ENCODE data around the gene TRMT44.

Gene TRMT44

GRCh38 chr4:8522160-8523120 lies 81.9 kb downstream of the TRMT44 start:
- CTCF ChIA-PET: interaction anchor here (1.9 kb wide), 1 partner anchor 54 kb away, joined by 5 read pairs; no protein-coding TSS in a partner anchor

GRCh38 chr4:8523175-8523574 lies 82.6 kb downstream of the TRMT44 start:
- no peak for DNase-seq (ENCODE audit: extremely low spot score)
- no peak for TF ChIP-seq CTCF (IDR thresholded peaks at IDR 0.05; ENCODE audit: control extremely low read depth, extremely low read depth, low read depth, missing control alignments)
- POLR2A ChIA-PET: no interaction called here
- CTCF ChIA-PET: interaction anchor here (1.9 kb wide), 1 partner anchor 55 kb away, joined by 5 read pairs; no protein-coding TSS in a partner anchor

More at GRCh38 chr4:8522160-8523120, 81.9 kb downstream of the TRMT44 start:
- no peak for TF ChIP-seq CTCF (IDR thresholded peaks at IDR 0.05; ENCODE audit: control extremely low read depth, extremely low read depth, low read depth, missing control alignments)
- POLR2A ChIA-PET: no interaction called here
- DNase-seq (ENCODE audit: extremely low spot score): no peak

GRCh38 chr4:8523766-8524165 lies 83.2 kb downstream of the TRMT44 start:
- ChIA-PET CTCF (interaction anchor here (1.6 to 1.9 kb wide), 2 partner anchors 23 to 56 kb away, joined by 4 to 5 read pairs; no protein-coding TSS in a partner anchor), POLR2A (no interaction called here)
- DNase-seq (ENCODE audit: extremely low spot score): no peak
- TF ChIP-seq CTCF (IDR thresholded peaks at IDR 0.05; ENCODE audit: control extremely low read depth, extremely low read depth, low read depth, missing control alignments): no peak

- no peak for TF ChIP-seq CTCF (IDR thresholded peaks at IDR 0.05; ENCODE audit: control extremely low read depth, extremely low read depth, low read depth, missing control alignments)
- ChIA-PET CTCF (interaction anchor here (1.6 kb wide), 1 partner anchor 22 kb away, joined by 4 read pairs; no protein-coding TSS in a partner anchor), POLR2A (no interaction called here)
- DNase-seq (ENCODE audit: extremely low spot score): no peak
These were observed 84.2 kb downstream of the TRMT44 start for GRCh38 chr4:8524595-8525382.

GRCh38 chr4:8525383-8526120 lies 85.0 kb downstream of the TRMT44 start:
- CTCF ChIA-PET: interaction anchor here (1.7 kb wide), 1 partner anchor 27 kb away, joined by 4 read pairs; no protein-coding TSS in a partner anchor
- no peak for TF ChIP-seq CTCF (IDR thresholded peaks at IDR 0.05; ENCODE audit: control extremely low read depth, extremely low read depth, low read depth, missing control alignments)
- POLR2A ChIA-PET: no interaction called here
- no peak for DNase-seq (ENCODE audit: extremely low spot score)

Data from GM10248 (cell line).